Mucosa of descending colon (tissue), 3 donors: ENCODE results near the gene HOXA1. TPM values are rescaled to one million over a fixed set of nuclear protein-coding genes. Genes with fewer than 3 reads are reported as not detected.

Experiments used
- ATAC-seq: fragments of 200-7000 bp; cut with Tn5 transposase; one replicate; pipeline ENCODE4 v1.9.1; 2020; ENCODE audit warnings: mild to moderate bottlenecking, moderate library complexity
- DNase-seq, 3 donors: peaks; one replicate each; pipeline ENCODE4 v3.0.0-alpha.2; 2020
- H3K36me3 ChIP-seq: fragments of 200-600 bp; one replicate; pipeline ENCODE4 v1.8.0; 2021; ENCODE audit warnings: low read depth, mild to moderate bottlenecking
- H3K4me1 ChIP-seq: fragments of 200-600 bp; one replicate; pipeline ENCODE4 v1.8.0; 2021; ENCODE audit warnings: low read depth, mild to moderate bottlenecking
- H3K4me3 ChIP-seq: fragments of 200-600 bp; one replicate; pipeline ENCODE4 v1.8.0; 2021; ENCODE audit warnings: mild to moderate bottlenecking
- H3K9me3 ChIP-seq: fragments of 200-600 bp; one replicate; pipeline ENCODE4 v1.8.0; 2021; ENCODE audit warnings: mild to moderate bottlenecking
- CTCF ChIP-seq: fragments of 200-600 bp; IDR thresholded peaks from one replicate; pipeline ENCODE4 v1.8.0; 2022; ENCODE audit warnings: antibody characterized with exemption, mild to moderate bottlenecking
- intact Hi-C, 2 donors: fragments of 100-400 bp; cut with DNase I in 1 of 2; cut with micrococcal nuclease in 1 of 2; formaldehyde crosslinking; loops; one replicate each; pipeline versions ENCODE4 v1.11.0 to v1.11.1; 2022; cut with DNase I, micrococcal nuclease
- total RNA-seq, 3 donors: library from RNA; stranded (reverse); fragmentation: NEBNext Ultra II Directional in 2 of 3; extraction: Animal tissue kit (Norgen Biotek cat#: 25700) in 2 of 3; gene quantifications; one replicate each; pipeline versions ENCODE4 v1.2.1 to v1.2.4, GENCODE V29; 2021 to 2023
- donor health status: DM: no; HTN: no; CAD: no; lungs with moderate emphysema.
- donor health status: DM: no; HTN: no; CAD: no.
- donor health status: DM: no; HTN: yes; CAD: no.

The HOXA1 gene
- total RNA-seq, 3 donors from 2014 or later = 1.5 to 2.7 (median 2.1) TPM

GRCh38 chr7:27140126-27140857 is 44.5 kb upstream of the HOXA1 start:
- ATAC-seq (peak; percentile 60), DNase-seq (peak in 2 of 3 donors; percentile 52 to 91)
- Histone ChIP-seq H3K9me3 (no peaks in the 10 kb centered on the region), H3K36me3 (no peaks in the 10 kb centered on the region), H3K4me3 (peak overlapping the region; percentile 36), H3K4me1 (peaks cover 33% of the 10 kb centered on the region)
- intact Hi-C loops = loop anchor here in 1 of 2 donors (5.0 kb wide), 1 partner anchor 283 kb away; no protein-coding TSS in a partner anchor
- TF ChIP-seq CTCF = no peak

- H3K4me1 ChIP-seq = peaks cover 41% of the 10 kb centered on the region
- no peaks in the 10 kb centered on the region for H3K36me3 ChIP-seq
- no peaks in the 10 kb centered on the region for H3K9me3 ChIP-seq
- no peak for TF ChIP-seq CTCF
- peak overlapping the region; percentile 36 for H3K4me3 ChIP-seq
- DNase-seq (peak; percentile 39 to 75 (median 73)), ATAC-seq (peak; percentile 2)
- intact Hi-C loops = loop anchor here in 1 of 2 donors (5.0 kb wide), 1 partner anchor 282 kb away; no protein-coding TSS in a partner anchor
Measured at GRCh38 chr7:27139334-27140125, 43.7 kb upstream of the HOXA1 start.

- no peaks in the 10 kb centered on the region for H3K36me3 ChIP-seq
- intact Hi-C loops = no loop called here
- H3K9me3 ChIP-seq = no peaks in the 10 kb centered on the region
- peaks cover 46% of the 10 kb centered on the region for H3K4me1 ChIP-seq
- H3K4me3 ChIP-seq = peak overlapping the region; percentile 36
- no peak for TF ChIP-seq CTCF
- ATAC-seq (peak; percentile 8), DNase-seq (no peak)
Measured at GRCh38 chr7:27138985-27139333, 43.2 kb upstream of the HOXA1 start.

GRCh38 chr7:27138472-27138871 is 42.7 kb upstream of the HOXA1 start:
- ATAC-seq (no peak), DNase-seq (peak in 1 of 3 donors; percentile 16)
- H3K9me3 ChIP-seq = no peaks in the 10 kb centered on the region
- no peaks in the 10 kb centered on the region for H3K36me3 ChIP-seq
- no peak overlapping the region for H3K4me3 ChIP-seq
- H3K4me1 ChIP-seq = peaks cover 47% of the 10 kb centered on the region
- TF ChIP-seq CTCF = no peak
- intact Hi-C loops = no loop called here

GRCh38 chr7:27137640-27138315 is 42.0 kb upstream of the HOXA1 start:
- no peak for TF ChIP-seq CTCF
- DNase-seq (peak in 1 of 3 donors; percentile 7), ATAC-seq (no peak)
- Histone ChIP-seq H3K9me3 (no peaks in the 10 kb centered on the region), H3K36me3 (no peaks in the 10 kb centered on the region), H3K4me3 (no peak overlapping the region), H3K4me1 (peaks cover 51% of the 10 kb centered on the region)
- intact Hi-C loops = no loop called here
